Duodenal mucosa (tissue), 2 donors: Measurements from ENCODE around the gene MYL10.
"Not testable (repeated sequence)": the region's sequence is repeated elsewhere in the genome, so short reads cannot be mapped to it uniquely, and the experiment has no call there.

Experiments
- H3K27ac ChIP-seq: one replicate; pipeline ENCODE4 v1.7.0; 2013; ENCODE audit warnings: low read depth, low read length
- H3K27me3 ChIP-seq, 2 donors: one replicate each; pipeline ENCODE4 v1.7.0; 2013; ENCODE audit warnings: low read length in 2 of 2, control low read depth in 1 of 2; ENCODE audit not compliant: insufficient read depth in 2 of 2, control insufficient read depth in 1 of 2
- H3K36me3 ChIP-seq, 2 donors: one replicate each; pipeline ENCODE4 v1.7.0; 2013; ENCODE audit warnings: low read length in 2 of 2, control low read depth in 1 of 2; ENCODE audit not compliant: insufficient read depth in 2 of 2, control insufficient read depth in 1 of 2
- H3K4me1 ChIP-seq, 2 donors: one replicate each; pipeline ENCODE4 v1.7.0; 2013; ENCODE audit warnings: low read length in 2 of 2, control low read depth in 1 of 2; ENCODE audit not compliant: insufficient read depth in 2 of 2, control insufficient read depth in 1 of 2
- H3K4me3 ChIP-seq, 2 donors: one replicate each; pipeline ENCODE4 v1.7.0; 2013; ENCODE audit warnings: low read length in 2 of 2, low read depth in 1 of 2
- H3K9ac ChIP-seq, 2 donors: one replicate each; pipeline ENCODE4 v1.7.0; 2013; ENCODE audit warnings: low read length in 2 of 2, low read depth in 1 of 2
- H3K9me3 ChIP-seq, 2 donors: one replicate each; pipeline ENCODE4 v1.7.0; 2013; ENCODE audit warnings: low read length in 2 of 2, control low read depth in 1 of 2; ENCODE audit not compliant: control insufficient read depth in 1 of 2

Gene MYL10

GRCh38 chr7:101659706-101660105, 30.6 kb upstream of the MYL10 start:
- Histone ChIP-seq H3K4me1 (no peaks in the 10 kb centered on the region), H3K36me3 (no peaks in the 10 kb centered on the region), H3K9ac (no peak overlapping the region), H3K27me3 (no peaks in the 10 kb centered on the region), H3K4me3 (no peak overlapping the region), H3K9me3 (peaks cover 0 to 6% of the 10 kb centered on the region in 2 donors), H3K27ac (no peak overlapping the region)

- H3K9me3 ChIP-seq: no peaks in the 10 kb centered on the region
- no peaks in the 10 kb centered on the region for H3K4me1 ChIP-seq
- H3K4me3 ChIP-seq: no peak overlapping the region
- no peak overlapping the region for H3K27ac ChIP-seq
- H3K27me3 ChIP-seq: no peaks in the 10 kb centered on the region
- H3K9ac ChIP-seq: no peak overlapping the region
- H3K36me3 ChIP-seq: no peaks in the 10 kb centered on the region
Measured at GRCh38 chr7:101657171-101657570, 28.1 kb upstream of the MYL10 start.

GRCh38 chr7:101651112-101651511, 22.0 kb upstream of the MYL10 start:
- no peaks in the 10 kb centered on the region for H3K36me3 ChIP-seq
- H3K27me3 ChIP-seq: peaks cover 0 to 8% of the 10 kb centered on the region in 2 donors
- no peak overlapping the region for H3K27ac ChIP-seq
- H3K9ac ChIP-seq: no peak overlapping the region
- H3K4me1 ChIP-seq: no peaks in the 10 kb centered on the region
- no peaks in the 10 kb centered on the region for H3K9me3 ChIP-seq
- H3K4me3 ChIP-seq: no peak overlapping the region

GRCh38 chr7:101650579-101651081, 21.5 kb upstream of the MYL10 start:
- H3K4me1 ChIP-seq: no peaks in the 10 kb centered on the region
- no peak overlapping the region for H3K4me3 ChIP-seq
- H3K36me3 ChIP-seq: no peaks in the 10 kb centered on the region
- no peak overlapping the region for H3K27ac ChIP-seq
- H3K9ac ChIP-seq: no peak overlapping the region
- H3K27me3 ChIP-seq: peaks cover 0 to 8% of the 10 kb centered on the region in 2 donors
- no peaks in the 10 kb centered on the region for H3K9me3 ChIP-seq

- not testable (repeated sequence) for H3K9ac ChIP-seq, H3K27ac ChIP-seq, H3K36me3 ChIP-seq, H3K4me1 ChIP-seq, H3K9me3 ChIP-seq, H3K4me3 ChIP-seq, H3K27me3 ChIP-seq
Measured at GRCh38 chr7:101647876-101648275, 18.8 kb upstream of the MYL10 start.

- Histone ChIP-seq H3K9ac (no peak overlapping the region), H3K4me3 (no peak overlapping the region), H3K36me3 (no peaks in the 10 kb centered on the region), H3K9me3 (no peaks in the 10 kb centered on the region), H3K27me3 (peaks cover 0 to 5% of the 10 kb centered on the region in 2 donors), H3K27ac (no peak overlapping the region), H3K4me1 (no peaks in the 10 kb centered on the region)
Measured at GRCh38 chr7:101645951-101646350, 16.9 kb upstream of the MYL10 start.

- H3K36me3 ChIP-seq: no peaks in the 10 kb centered on the region
- no peaks in the 10 kb centered on the region for H3K27me3 ChIP-seq
- H3K4me1 ChIP-seq: no peaks in the 10 kb centered on the region
- no peaks in the 10 kb centered on the region for H3K9me3 ChIP-seq
- no peak overlapping the region for H3K4me3 ChIP-seq
- no peak overlapping the region for H3K9ac ChIP-seq
- H3K27ac ChIP-seq: no peak overlapping the region
Measured at GRCh38 chr7:101644879-101645278, 15.8 kb upstream of the MYL10 start.

- not testable (repeated sequence) for H3K9me3 ChIP-seq, H3K4me3 ChIP-seq, H3K27me3 ChIP-seq, H3K9ac ChIP-seq, H3K36me3 ChIP-seq, H3K4me1 ChIP-seq, H3K27ac ChIP-seq
Measured at GRCh38 chr7:101639127-101639526, 10.0 kb upstream of the MYL10 start.

- H3K4me1 ChIP-seq: no peaks in the 10 kb centered on the region
- no peak overlapping the region for H3K9ac ChIP-seq
- H3K27me3 ChIP-seq: no peaks in the 10 kb centered on the region
- no peak overlapping the region for H3K27ac ChIP-seq
- no peak overlapping the region for H3K4me3 ChIP-seq
- H3K9me3 ChIP-seq: no peaks in the 10 kb centered on the region
- no peaks in the 10 kb centered on the region for H3K36me3 ChIP-seq
Measured at GRCh38 chr7:101636822-101637623, 7.9 kb upstream of the MYL10 start.

GRCh38 chr7:101635484-101635883, 6.4 kb upstream of the MYL10 start:
- Histone ChIP-seq H3K9me3 (no peaks in the 10 kb centered on the region), H3K9ac (no peak overlapping the region), H3K36me3 (no peaks in the 10 kb centered on the region), H3K27me3 (no peaks in the 10 kb centered on the region), H3K4me3 (no peak overlapping the region), H3K4me1 (no peaks in the 10 kb centered on the region), H3K27ac (no peak overlapping the region)
